ENCODE data around the gene ANKRD6. TPM values are rescaled to one million over a fixed set of nuclear protein-coding genes. Genes with fewer than 3 reads are reported as not detected.
"Not testable (repeated sequence)": the region's sequence is repeated elsewhere in the genome, so short reads cannot be mapped to it uniquely, and the experiment has no call there.

The ANKRD6 gene
- total RNA-seq, 1 experiment from 2014 or later: 1.8 TPM

DNA sequence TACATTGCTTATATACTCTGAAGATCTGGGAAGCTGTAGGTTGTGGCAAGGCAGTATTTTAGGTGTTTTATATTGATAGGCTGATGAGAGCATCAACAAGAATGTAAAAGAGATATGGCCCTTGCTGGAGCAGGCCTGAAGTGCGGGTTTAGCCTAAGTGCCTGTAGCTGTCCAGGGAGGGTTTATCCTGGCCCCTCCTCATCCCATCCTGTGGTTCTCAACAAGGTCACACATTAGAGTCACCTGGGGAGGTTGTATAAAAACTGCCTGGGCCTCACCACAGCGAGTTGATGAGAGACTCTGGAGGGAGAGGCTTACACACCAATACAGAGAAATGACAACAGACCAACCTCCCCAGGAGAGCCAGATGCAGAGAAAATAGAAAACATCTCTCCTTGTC is 157.2 kb downstream of the ANKRD6 start:
- no peak for DNase-seq (ENCODE audit: extremely low read depth, low read depth)

DNA sequence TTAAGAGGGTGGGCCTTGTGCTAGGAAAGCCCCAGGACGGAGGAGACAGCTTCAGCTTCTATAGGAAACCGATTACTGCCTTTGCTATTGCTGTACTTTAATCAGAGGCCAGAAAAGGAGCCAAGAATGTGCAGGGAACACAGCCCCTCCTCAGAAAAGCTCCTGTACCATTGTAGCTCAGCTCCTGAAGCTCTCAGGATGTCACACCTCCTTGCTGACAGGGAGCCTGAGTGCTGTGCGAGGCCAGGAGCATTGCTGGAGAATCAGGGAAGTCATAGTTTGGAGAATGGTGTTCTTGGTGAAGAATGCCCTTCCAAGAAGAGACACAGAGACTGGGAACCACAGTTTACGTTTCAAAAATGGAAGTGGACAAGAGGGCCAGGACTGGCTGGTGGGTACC is 158.8 kb downstream of the ANKRD6 start:
- DNase-seq (ENCODE audit: extremely low read depth, low read depth): no peak

DNA sequence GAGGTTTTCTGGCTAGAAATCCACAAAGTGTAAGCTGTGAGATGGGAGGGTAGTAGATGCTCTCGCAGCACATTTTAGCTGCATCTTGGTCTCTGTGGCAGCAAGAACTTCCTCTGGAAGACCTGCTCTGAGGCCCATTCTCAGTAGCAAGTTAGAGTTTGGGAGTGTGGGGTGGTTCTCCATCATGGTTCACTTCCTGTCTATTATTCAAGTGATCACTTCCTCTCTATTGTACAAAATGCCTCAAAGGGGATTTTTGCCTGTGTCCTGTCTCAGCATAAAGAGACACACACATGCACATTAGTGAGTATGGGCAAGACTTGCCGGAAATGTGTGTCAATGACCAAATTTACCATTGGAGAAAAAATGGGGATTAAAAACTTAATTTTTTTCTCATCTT is 163.1 kb downstream of the ANKRD6 start:
- DNase-seq (ENCODE audit: extremely low read depth, low read depth): no peak

DNA sequence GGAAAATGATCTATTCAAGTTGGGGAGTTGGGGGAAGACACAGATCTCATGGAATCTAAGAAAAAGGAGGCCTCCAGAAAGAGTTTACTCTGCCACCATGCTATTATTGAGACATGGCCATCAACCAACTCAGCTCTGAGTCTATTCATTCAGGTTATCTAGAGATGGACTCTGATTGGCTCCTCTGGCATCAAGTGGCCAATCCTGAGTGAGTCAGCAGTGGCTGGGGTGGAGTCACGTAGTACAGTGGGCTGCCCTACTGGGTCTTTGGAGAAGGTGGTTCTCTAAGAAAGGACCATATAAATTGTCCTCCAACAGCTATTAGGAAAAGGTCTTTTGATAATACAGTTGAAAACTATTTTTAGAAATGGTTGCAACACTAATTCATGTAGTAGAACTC is 163.5 kb downstream of the ANKRD6 start:
- DNase-seq (ENCODE audit: extremely low read depth, low read depth): no peak

DNA sequence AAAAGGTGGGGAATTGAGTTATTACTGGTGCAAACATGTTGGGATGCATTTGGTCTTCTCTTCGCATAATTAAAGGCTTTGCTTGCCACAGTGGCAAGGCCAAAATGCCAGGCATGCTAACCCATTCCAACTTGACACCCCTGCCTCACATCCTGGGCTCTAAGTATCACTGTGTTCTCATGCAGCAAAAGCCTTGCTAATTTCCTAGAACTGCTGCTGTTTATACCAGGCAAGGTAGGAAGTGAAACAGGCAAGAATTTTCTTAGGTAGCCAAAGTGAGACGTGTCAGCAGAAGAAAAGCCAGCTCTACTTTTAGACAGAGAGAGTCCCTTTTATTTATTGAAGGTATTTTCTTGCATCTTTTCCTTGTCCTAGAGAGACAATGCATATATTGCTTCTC is 164.4 kb downstream of the ANKRD6 start:
- no peak for DNase-seq (ENCODE audit: extremely low read depth, low read depth)

DNA sequence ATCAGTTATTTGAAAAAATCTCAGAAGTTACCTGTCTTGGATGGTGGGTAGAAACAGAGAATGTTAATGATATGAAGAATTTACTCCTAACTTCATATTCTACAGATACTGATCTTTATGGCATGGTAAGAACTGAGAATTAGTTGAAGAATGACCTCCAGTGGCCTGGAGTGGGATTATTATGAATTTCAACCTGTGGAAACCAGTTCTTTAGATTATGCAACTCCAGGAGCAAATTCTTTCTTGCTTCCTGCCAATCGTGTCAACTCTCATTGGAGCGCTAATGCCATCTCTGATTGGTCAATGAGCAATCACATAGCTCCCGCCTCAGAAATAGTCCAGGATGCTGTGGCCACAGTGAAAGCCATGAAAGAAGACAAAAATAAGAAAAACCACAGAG is 165.0 kb downstream of the ANKRD6 start:
- DNase-seq (ENCODE audit: extremely low read depth, low read depth): peak; percentile 16

DNA sequence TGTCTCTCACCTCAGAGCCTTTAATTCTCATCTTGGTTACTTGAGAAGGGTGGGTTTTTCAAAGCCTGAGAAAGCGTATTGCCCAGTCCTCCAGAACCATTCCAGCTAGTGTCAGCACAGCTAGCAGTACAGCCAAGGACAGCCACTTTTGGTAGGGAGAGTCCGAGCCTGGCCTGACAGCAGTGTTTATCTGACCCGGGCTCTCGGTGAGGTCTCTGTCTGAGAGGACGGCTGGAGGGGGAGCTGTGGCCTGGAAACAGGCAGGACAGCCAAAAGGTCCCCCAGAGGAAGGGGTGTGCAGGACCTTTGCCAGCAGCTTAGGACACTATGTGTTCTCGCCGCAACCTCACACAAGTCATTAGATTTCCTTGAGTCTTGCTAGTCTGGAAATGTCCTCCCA is 166.8 kb downstream of the ANKRD6 start:
- DNase-seq (ENCODE audit: extremely low read depth, low read depth): no peak

DNA sequence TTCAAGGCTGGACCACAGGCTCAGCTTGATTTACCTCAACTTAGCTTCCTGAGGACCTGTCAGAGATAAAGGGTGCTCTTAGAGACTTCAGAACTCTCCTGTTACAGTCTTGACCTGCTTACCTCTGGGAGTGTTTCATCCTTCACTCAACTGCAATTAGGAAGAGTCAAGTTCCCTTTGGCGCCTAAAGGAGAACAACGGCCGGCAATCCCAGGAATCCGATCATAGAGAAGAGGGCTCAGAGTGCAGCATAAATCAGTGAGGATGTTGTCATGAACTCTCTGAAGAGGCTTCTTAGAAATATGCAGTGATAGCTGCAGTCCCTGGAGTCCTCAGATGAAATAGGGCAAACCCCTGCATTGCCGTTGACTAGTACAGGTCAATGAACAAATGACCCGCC is 169.2 kb downstream of the ANKRD6 start:
- no peak for DNase-seq (ENCODE audit: extremely low read depth, low read depth)

DNA sequence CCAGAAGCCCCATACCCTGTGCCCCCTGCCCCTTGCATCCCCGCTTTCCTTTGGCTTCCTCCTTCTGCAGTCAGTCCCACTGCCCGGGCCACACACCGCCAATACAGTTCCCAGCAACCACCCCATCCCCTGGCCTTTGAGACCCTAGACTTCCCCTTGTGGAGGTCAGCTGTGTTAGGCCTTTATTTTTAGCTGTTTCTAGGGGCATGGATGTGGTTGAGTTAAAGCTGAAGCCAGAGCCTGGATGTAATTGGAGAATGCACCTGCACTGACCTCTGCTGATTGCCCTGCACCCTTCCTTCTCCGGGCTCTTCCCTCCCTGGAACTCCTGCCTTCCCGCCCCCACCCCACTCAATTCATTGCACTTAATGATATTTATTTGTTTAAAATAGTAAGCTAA is 171.7 kb downstream of the ANKRD6 start:
- DNase-seq (ENCODE audit: extremely low read depth, low read depth): no peak

DNA sequence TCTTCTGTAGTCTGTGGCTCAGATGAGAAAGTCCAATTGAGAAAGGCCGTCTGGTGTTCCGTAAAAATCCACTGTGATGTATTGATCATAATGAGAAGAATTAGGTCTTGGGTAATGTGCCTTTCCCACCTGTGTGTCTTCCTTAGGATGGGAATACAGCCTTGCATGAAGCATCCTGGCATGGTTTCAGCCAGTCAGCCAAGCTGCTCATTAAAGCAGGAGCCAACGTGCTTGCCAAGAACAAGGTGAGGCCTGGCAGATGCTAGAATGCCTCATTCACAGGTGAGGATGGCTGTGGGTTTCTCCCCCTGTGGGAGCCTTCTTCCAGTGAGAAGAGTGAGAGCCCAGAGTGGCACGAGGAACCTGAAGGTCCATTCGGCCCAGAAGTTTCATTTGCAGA is 172.9 kb downstream of the ANKRD6 start:
- no peak for DNase-seq (ENCODE audit: extremely low read depth, low read depth)

DNA sequence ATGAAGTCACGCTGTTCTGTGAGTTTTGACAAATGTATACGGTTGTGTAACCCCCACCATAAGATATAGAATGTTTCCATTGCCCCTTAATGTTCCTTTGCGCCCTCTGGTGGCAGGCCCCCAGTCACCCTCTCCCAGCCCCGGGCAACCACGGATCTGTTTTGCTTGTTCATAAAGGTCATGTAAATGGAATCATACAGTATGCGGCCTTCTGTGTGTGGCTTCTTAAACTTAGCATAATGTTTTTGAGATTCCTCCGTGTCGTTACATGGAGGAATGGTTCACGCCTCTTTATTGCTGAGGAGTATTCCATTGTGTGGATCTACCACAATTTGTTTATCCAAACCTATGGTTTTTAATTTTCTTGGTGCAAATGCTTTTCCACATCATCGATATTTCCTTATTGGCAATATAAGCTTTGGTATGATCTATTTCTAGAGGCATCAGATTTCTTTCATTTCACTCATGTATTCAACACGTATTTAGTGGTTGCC is 177.2 kb downstream of the ANKRD6 start:
- peak; percentile 46 for DNase-seq (ENCODE audit: extremely low read depth, low read depth)

DNA sequence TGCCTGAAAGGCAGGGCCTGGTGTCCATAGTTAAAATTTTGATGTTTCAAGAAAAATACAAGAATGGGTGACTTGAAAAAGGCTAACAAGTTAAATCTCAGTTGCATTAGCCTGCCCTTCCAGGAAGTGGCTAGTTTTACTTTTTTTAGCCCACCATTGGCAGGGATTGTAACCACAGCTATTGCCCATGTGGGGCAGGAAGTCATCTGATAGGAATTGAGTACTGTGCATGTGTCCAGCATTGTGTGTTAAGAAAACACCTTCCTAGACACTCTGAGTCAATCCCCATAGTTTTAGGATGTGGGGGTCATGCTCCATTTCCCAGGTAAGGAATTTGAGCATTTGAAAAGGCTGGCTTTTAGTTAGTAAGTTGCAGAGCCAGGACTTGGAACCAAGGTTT is 178.7 kb downstream of the ANKRD6 start:
- no peak for DNase-seq (ENCODE audit: extremely low read depth, low read depth)

DNA sequence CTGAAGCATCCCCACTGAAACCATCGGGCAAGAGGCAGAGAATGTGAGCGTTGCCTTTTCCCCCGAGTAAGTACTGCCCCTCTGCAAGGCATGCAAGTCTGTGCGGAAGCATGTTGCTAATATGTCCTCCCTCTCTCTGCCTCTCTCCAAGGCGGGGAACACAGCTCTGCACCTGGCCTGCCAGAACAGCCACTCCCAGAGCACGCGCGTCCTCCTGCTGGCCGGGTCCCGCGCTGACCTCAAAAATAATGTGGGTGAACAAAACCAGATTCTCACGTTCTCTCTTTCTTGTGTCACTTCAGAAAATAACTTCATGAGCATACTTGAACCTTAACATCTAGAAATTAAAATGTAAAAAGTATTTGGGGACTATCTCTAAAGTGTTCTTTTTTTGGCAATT is 179.2 kb downstream of the ANKRD6 start:
- DNase-seq (ENCODE audit: extremely low read depth, low read depth): no peak

DNA sequence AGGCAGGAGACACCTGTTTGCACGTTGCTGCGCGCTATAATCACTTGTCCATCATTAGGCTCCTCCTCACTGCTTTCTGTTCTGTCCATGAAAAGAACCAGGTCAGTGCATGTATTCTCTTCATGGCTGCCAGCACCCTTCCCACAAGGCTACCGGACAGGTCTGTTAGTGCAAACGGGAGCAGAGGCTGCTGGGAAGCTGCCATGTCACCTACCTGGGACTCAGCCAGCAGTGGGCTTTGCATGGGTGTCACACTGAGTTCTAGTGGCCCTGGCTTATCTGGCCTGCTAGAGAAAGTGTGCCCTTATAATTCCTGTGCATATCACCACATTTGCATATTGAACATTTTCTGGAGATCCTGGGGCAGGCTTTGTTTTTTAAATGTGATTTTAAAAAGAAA is 180.8 kb downstream of the ANKRD6 start:
- no peak for DNase-seq (ENCODE audit: extremely low read depth, low read depth)

DNA sequence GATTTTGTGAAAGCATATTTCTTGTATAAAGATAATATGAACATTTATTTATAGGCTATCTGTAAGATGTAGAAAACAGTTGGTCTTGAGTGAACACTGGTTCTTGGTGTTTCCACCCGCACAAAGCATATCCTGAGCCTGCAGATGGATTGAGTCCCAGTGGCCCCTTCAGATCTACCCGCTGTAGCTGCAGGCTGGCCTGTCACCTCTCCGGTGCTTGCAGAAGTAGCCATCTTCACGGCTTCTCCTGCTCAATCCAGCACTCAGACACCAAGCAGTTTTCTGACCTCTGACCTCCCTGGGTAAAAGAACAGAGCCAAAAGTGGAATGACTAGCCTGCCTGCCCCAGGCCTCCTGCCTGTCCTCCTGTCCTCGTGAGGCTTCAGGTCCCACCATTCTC is 182.9 kb downstream of the ANKRD6 start:
- DNase-seq (ENCODE audit: extremely low read depth, low read depth): no peak

DNA sequence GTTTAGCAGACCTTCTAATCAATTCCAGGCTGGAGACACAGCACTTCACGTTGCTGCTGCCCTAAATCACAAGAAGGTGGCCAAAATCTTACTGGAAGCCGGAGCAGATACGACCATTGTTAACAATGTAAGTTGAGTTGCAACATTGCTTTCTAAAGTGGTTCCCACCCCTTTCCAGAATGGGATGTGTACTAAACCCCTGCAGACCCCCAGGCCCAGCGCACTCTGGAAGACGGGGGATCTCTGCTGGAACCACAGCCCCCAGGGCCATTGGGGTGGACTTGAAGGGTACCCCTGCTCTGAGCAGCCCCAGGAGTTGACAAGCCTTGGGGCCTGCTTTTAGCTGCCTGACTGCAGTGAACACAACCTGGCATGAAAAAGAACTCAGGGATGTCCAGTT is 183.6 kb downstream of the ANKRD6 start:
- no peak for DNase-seq (ENCODE audit: extremely low read depth, low read depth)

DNA sequence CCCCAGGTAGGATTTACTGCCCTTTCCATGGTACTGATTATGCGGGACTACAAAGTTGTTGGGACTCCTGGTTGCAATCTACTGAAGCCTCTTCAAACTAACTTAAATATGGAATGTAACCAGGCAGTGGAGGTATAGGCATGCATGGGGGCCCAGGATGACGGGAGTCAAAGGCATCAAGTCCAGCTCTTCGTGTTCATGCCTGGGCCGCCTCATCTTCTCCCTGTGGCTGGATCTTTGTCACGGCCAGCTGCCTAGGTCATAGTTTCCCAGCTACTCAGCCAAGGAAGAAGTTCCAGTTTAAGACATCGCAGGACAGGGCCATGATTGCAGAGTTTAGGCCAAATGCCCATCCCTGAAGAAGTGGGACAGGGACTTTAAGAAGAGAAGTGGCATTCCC is 185.1 kb downstream of the ANKRD6 start:
- DNase-seq (ENCODE audit: extremely low read depth, low read depth): no peak

DNA sequence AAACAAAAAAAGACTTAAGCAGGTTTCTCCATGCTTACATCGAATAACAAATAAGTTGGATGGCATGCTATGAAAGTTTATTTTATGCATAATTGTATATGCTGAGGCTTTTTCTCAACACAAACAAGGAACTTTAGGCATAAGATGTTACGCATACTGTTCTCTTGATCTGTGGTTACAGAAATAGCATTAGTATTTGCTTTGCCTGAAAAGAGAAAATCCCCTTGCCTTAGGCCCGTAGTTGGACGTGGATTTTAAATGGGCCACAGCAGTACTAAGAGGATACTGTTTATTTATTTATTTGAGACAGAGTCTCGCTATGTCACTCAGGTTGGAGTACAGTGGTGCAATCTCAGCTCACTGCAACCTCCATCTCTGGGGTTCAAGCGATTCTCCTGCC is 186.6 kb downstream of the ANKRD6 start:
- DNase-seq (ENCODE audit: extremely low read depth, low read depth): no peak

DNA sequence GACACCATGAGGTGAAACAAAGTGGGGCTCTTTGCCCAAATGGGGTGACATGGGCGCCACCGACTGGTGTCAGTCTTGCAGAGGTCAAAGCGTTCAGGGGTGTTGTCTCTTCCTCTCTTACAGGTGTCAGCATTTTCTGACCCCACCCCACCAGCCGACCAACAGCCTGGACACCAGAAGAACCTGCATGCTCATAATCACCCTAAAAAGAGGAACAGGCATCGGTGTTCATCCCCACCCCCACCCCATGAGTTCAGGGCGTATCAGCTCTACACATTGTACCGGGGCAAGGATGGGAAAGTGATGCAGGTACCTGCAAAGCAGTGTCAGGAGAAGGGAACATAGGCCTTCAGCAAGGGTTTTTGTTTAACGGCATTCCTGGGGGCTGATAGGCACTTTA is 190.8 kb downstream of the ANKRD6 start:
- no peak for DNase-seq (ENCODE audit: extremely low read depth, low read depth)

DNA sequence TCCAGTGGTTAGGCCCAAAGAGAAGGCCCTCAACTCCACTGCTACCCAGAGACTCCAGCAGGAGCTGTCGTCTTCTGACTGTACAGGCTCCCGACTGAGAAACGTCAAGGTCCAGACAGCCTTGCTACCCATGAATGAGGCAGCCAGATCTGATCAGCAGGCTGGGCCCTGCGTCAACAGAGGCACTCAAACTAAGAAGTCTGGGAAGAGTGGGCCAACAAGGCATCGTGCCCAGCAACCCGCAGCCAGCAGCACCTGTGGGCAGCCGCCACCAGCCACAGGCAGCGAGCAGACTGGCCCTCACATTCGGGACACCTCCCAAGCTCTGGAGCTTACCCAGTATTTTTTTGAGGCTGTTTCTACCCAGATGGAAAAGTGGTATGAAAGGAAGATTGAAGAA is 197.5 kb downstream of the ANKRD6 start:
- DNase-seq (ENCODE audit: extremely low read depth, low read depth): no peak

DNA sequence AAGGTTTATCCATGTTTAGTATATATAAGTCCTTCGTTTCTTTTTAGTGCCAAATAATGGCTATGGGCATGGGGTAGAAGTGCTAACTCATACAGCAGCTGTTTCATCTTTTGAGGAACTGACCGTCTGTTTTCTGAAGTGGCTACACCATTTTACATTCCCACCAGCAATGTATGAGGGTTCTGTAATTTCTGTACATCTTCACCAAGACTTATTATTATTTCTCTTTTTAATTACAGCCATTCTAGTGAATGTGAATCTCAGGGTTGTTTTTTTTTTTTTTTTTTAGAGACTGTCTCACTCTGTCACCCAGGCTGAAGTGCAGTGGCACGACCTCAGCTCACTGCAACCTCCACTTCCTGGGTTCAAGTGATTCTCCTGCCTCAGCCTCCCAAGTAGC is 203.5 kb downstream of the ANKRD6 start:
- DNase-seq (ENCODE audit: extremely low read depth, low read depth): not testable (repeated sequence)

DNA sequence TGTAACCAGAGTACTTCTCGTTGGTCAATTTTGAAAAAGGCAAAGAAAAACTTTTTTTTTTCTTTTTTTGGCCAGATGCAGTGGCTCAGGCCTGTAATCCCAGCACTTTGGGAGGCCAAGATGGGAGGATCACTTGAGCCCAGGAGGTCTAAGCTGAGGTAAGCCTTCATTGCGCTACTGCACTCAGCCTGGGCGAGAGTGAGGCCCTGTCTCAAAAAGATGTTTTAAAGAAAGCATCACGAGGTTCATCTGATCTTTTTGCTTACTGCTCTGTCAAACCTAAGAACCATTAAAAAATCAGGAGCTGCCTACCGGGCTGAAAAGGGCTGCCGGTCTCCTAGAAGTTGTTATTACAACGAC is 205.0 kb downstream of the ANKRD6 start:
- DNase-seq (ENCODE audit: extremely low read depth, low read depth): no peak

DNA sequence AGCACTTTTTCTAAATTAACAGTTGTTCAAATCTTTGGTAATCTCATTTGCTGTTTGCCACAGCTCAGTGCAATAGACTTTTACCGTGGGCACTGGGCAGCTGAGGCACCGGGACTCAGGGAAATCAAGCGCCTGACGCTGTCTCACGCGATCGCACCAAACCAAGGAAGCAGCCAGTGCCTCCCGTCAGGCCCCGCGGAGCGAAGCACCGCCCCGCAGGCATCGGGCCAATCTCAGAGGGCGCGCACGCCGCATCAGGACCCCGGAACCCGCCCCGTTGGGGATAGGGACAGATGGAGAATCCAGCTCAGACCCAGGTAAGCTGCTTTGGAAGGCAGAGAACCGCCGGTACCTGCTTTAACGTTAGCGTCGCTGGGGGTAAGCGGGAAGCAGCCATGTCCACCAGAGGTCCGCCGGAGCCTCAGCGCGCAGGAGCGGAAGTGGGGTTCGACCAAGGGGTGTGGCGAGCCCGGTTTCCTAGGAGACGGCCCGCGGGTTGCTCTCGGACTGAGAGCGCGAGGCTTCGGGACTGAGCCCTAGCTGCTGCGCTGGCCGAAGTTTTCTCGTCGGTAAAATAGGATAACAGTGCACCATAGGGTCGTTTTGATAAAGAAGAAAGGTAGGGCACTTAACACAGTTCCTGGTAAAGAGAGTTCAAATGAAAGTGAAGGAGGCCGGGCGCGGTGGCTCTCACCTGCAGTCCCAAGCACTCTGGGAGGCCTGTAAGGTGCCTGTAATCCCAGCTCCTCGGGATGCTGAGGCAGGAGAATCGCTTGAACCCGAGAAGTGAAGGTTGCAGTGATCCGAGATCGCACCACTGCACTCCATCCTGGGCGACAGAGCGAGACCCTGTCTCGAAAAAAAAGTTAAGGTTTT is 205.6 kb downstream of the ANKRD6 start, which contains the start of gene LYRM2:
Gene LYRM2 (minus strand): TSS at position 428 of the 876 bp plus-strand sequence. CDS start 31 bp downstream, at position 397.
- DNase-seq (ENCODE audit: extremely low read depth, low read depth): peak; percentile 90

All from NCI-H460 (cell line).